ENCODE measurements around the gene NDUFC1. TPM values are rescaled to one million over a fixed set of nuclear protein-coding genes. Genes with fewer than 3 reads are reported as not detected.
"Not testable (repeated sequence)": the region's sequence is repeated elsewhere in the genome, so short reads cannot be mapped to it uniquely, and the experiment has no call there.

The NDUFC1 gene
- 106 and 109 TPM in 2 replicates for total RNA-seq (2014; rRNA removed; shearing (Covaris generic))
- polyA plus RNA-seq (2015; cell fraction: cytosol; rRNA removed): 87.2 and 107 TPM in 2 replicates
- 27.4 and 36.6 TPM in 2 replicates for polyA plus RNA-seq (2015; cell fraction: nucleus; rRNA removed)

DNA sequence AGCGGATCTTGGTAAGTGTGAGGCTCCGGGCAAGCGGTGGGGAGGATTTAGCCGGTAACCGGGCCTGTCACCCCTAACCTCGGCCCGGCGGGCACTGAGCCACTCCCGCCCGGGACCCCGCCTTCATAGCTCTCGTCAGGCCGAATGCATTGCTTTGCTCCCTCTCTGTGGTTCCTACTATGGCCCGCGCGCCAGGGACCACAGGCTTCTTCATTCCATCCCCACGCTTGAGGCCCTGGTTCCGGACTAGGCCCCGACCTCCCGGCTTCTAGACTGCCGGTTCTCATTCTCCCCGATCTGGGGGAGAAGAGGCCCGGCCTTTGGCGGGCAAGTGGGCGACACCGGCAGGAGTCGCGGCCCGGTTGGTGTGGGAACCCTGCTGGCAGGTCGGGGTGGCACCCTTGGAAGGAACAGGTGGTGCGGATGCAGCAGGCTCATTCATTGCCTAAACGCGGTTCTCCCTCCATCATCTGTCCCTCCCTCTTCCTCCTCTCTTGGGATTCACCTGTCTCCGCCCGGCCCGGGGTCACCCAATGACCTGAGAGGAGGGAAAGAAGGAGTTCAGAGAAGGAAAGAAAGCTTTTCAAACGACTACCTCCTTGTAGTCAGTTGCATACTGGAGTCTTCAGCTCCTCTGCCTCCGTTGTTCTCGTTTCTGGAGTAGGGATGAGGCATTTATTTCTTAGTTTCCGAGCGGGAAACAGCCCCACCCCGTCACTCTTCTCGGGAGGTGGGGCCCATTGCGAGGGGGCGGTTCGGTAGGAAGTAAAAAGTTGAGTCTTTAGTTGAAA is at the start of gene NDUFC1:
NDUFC1 (minus strand) TSS at position 657 of the 791 bp plus-strand sequence. CDS start 6,679 bp downstream, outside the sequence.
- peak; percentile 58 for DNase-seq (ENCODE audit: low read depth)

- no peak for DNase-seq (ENCODE audit: low read depth)
These were observed 35.3 kb upstream of the NDUFC1 start for GRCh38 chr4:139337612-139338011.

DNA sequence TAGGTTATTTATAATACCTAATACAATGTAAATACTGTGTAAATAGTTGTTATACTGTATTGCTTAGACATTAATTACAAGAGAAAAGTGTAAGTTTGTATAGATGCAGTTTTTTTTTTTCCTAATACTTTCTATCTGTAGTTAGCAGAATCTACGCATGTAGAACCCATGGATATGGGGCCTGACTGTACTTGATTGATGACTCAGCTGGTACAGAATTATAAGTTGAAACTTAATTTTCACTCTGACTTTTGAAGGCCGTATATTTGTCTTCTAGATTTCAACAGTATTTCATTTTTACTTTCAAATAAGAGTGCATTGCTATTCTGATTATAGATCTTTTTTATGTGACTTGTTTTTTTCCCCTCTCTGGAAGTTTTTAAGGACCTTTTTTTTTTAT is 30.8 kb upstream of the NDUFC1 start:
- DNase-seq (ENCODE audit: low read depth): no peak

DNA sequence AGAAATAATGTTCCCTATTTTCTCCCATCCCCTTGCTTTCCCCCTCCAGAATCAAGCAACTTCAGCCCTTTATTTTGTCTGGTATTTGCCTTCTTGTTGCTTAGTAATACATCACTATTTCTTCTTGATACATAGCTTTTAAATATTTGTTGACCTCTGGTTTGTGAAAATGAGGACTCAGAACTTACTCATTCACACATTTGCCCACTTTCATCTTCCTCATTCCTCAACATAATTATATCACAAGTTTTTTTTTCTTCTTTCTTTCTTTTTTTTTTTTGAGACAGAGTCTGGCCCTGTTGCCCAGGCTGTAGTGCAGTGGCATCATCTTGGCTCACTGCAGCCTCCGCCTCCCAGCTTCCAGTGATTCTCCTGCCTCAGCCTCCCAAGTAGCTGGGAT is 28.9 kb upstream of the NDUFC1 start:
- peak; percentile 6 for DNase-seq (ENCODE audit: low read depth)

DNA sequence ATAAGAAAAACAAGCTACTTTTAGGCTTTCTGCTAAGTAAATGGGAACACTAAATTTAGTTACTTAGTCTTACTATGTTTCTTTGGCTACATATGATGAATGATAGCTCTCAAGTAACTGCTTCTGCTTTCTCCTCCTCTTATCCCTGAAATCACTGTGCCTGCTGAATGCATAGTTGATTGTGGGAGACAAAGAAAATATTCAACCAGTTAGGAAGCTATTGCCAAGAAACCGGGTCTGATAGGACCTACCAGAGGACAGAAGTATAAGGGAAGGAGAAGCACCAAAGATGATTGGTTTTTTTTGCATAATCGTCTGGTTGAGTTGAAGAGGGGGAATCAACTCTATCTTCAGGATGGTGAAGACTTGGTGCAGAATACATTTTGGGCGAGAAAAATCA is 28.0 kb upstream of the NDUFC1 start:
- DNase-seq (ENCODE audit: low read depth): no peak

GRCh38 chr4:139329665-139330200 is 27.5 kb upstream of the NDUFC1 start:
- no peak for DNase-seq (ENCODE audit: low read depth)

- no peak for DNase-seq (ENCODE audit: low read depth)
These were observed 22.3 kb upstream of the NDUFC1 start for GRCh38 chr4:139324620-139325019.

DNA sequence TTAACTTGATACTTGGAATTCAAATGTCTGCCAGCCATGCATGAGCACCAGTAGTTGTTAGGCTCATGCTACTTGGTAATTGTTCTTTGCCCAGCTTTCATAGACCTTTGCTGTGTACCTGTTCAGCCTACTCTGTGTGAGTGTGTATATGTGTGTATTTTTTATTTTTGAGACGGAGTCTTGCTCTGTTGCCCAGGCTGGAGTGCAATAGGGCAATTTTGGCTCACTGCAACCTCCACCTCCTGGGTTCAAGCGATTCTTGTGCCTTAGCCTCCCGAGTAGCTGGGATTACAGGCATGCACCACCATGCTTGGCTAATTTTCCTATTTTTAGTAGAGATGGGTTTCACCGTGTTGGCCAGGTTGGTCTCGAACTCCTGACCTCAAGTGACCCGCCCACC is 20.3 kb upstream of the NDUFC1 start:
- not testable (repeated sequence) for DNase-seq (ENCODE audit: low read depth)

- DNase-seq (ENCODE audit: low read depth): not testable (repeated sequence)
These were observed 19.8 kb upstream of the NDUFC1 start for GRCh38 chr4:139322070-139322469.

- no peak for DNase-seq (ENCODE audit: low read depth)
These were observed 17.3 kb upstream of the NDUFC1 start for GRCh38 chr4:139319571-139319970.

GRCh38 chr4:139317635-139318034 is 15.4 kb upstream of the NDUFC1 start:
- DNase-seq (ENCODE audit: low read depth): no peak

DNA sequence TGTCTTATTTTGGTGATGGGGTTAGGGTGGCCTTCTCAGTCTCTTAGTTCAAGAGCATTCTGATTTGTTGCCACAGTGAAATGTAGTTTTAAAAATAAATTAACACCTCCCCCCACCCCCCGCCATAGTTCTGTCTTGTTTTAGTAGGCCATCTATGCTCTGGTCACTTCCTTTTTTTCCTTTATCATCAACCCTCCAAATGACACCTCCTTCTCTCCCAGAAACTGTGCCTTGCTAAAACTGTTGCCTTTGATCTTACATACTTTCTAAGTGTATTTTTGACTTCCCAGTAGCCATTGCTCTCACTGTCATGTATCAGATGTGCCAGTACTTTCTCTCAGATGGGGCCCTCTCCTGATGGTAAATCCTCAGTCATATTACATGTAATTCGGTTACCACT is 14.5 kb upstream of the NDUFC1 start:
- DNase-seq (ENCODE audit: low read depth): no peak

GRCh38 chr4:139315221-139315675 is 13.0 kb upstream of the NDUFC1 start:
- no peak for DNase-seq (ENCODE audit: low read depth)

DNA sequence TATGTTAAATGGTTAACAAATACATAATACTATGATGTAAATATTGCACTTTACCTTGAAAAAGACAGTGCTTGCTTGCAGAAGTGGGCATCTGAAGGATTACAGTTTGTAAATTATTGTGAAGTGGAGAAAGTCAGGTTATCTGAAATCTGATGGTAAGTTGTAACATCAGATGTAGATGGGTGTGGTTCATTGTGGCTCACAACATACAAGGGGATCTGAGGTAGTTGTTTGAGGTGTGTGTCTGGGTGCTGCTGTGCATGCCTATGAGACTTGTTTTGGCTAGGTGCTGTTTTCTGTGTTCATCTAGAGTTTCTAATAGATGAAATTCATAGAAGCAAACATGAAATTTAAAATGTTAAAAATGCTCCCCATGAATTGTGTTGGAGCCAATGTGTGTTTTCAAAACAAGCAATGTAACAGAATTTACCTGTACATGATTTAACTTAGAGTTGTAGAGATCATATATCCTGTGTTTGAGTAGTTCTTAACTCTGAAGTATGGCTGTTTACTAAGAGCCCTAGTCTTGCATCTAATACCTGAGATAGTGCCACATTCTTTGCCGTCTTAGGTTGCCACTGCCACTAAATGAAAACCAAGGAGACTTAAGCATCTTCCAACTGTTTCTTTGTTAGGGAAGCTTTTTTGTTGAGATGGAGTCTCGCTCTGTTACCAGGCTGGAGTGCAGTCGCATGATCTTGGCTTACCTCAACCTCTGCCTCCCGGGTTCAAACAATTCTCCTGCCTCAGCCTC is 11.9 kb upstream of the NDUFC1 start:
- no peak for DNase-seq (ENCODE audit: low read depth)

- not testable (repeated sequence) for DNase-seq (ENCODE audit: low read depth)
These were observed 11.1 kb upstream of the NDUFC1 start for GRCh38 chr4:139313414-139313813.

GRCh38 chr4:139312552-139313332 is 10.5 kb upstream of the NDUFC1 start:
- DNase-seq (ENCODE audit: low read depth): no peak

DNA sequence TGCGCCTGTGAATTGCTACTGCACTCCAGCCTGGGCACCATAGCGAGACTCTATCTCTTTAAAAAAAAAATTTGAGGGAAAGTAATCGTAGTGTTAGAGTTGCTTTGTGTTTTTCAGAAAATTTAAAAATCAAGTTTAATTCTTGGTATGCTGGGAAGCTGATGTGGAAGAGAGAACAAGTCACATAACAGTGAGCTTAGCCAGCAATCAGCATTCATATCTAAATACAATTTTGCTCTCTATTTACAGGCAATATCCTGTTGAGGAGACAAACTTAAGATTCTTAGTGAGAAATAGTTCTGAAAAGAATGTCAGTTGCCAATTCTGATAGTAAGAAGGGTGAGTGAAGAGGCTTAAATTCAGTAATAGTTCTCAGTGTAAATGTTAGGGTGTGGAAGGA is 9.6 kb upstream of the NDUFC1 start:
- no peak for DNase-seq (ENCODE audit: low read depth)

GRCh38 chr4:139304920-139305319 is 2.6 kb upstream of the NDUFC1 start:
- no peak for DNase-seq (ENCODE audit: low read depth)

DNA sequence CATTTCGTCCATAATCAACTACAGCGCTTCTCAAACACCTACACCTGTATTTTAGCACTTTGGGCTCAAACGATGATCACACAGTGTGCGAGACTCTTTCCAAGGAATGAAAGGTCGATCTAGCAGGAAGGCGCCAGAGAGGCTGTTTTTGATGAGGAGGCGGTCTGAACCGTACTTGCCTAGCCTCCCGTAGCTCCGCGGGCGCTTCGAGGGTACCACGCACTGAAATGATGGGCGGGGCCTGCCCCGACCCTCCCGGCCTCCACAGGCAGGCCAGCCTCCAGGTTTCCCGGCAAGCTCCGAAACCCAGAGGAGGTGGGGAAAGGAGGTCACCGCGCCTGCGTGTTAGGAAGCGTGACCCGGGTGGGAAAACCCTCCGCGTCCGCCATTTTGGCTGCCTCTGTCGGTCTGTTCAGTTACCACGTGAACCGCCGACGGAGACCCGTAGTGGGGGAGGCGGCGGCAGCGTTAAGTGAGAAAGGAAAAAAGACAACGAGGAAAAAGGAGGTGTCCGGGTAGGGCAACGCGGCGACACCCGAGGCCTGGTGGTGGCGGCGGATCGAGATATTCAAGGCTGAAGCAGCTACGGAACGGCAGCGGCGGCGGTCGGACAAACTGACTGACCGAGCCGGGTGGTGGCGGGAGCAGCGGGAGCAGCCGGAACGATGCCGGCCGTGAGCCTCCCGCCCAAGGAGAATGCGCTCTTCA is 1.0 kb downstream of the NDUFC1 start, which contains the start of gene NAA15:
NAA15 (plus strand) TSS at position 393 of the 708 bp plus-strand sequence; CDS start at position 666, 273 bp downstream.
- DNase-seq (ENCODE audit: low read depth): peak; percentile 99

DNA sequence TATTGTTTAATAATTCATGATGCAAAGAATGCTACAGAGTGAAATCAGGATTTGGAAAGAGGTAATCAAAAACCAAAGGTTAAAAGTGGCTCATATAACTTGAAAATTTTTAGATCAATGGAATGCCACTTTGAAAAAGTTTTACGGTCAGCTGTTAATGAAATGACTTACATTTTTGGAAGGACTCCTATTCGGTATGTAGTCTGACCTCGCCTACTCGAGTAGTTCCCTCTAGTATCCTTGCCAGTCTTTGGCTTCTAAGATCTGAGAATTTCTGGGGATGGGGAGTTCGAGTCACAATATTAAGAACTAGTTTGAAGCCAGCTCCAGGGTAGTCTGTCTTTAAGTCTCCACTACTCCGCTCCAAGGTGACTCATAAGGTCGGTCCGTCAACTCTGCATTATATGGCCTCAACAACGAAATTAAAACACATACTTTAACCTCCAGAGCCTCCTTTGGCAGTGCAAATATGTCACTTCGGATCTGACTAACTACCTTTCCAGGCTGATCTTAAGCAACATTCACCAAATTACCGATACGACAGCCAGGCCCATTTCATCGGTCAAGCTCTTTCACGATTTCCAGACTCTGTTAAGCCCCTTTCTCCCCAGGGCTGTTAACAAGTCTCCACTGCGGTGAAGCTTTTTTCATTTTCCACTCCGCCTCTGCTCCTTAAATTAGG is 1.7 kb downstream of the NDUFC1 start:
- DNase-seq (ENCODE audit: low read depth): peak; percentile 60
